HUES48 (cell line): Measurements from ENCODE around the gene MDH2.
"Not testable (repeated sequence)": the region's sequence is repeated elsewhere in the genome, so short reads cannot be mapped to it uniquely, and the experiment has no call there.

Experiments used
- H3K27ac ChIP-seq: one replicate; pipeline ENCODE4 v1.7.0; 2013; ENCODE audit warnings: low read depth, low read length, inconsistent platforms
- H3K27me3 ChIP-seq: 2 replicates; pipeline ENCODE4 v1.6.1; 2013; ENCODE audit warnings: mild to moderate bottlenecking, low read length; ENCODE audit not compliant: control insufficient read depth, insufficient read depth
- H3K36me3 ChIP-seq: 2 replicates; pipeline ENCODE4 v1.6.1; 2013; ENCODE audit warnings: low read length; ENCODE audit not compliant: control insufficient read depth, insufficient read depth
- H3K4me1 ChIP-seq: 2 replicates; pipeline ENCODE4 v1.6.1; 2013; ENCODE audit warnings: mild to moderate bottlenecking, low read length; ENCODE audit not compliant: control insufficient read depth, insufficient read depth
- H3K4me3 ChIP-seq: 2 replicates; pipeline ENCODE4 v1.5.1; 2013; ENCODE audit warnings: mild to moderate bottlenecking, low read depth, low read length
- H3K9ac ChIP-seq: 2 replicates; pipeline ENCODE4 v1.6.1; 2013; ENCODE audit warnings: mild to moderate bottlenecking, low read depth, low read length, moderate library complexity
- H3K9me3 ChIP-seq: 2 replicates; pipeline ENCODE4 v1.6.1; 2013; ENCODE audit warnings: low read length; ENCODE audit not compliant: control insufficient read depth, insufficient read depth

The MDH2 gene

GRCh38 chr7:76049295-76049694, 1.4 kb downstream of the MDH2 start:
- H3K36me3 ChIP-seq, result peaks cover 39% of the 10 kb centered on the region
- H3K27ac ChIP-seq, result peak overlapping the region; percentile 92
- no peaks in the 10 kb centered on the region for H3K9me3 ChIP-seq
- 0 out of 2 replicates have a peak overlapping the region, but pooled peaks have one; percentile 95 for H3K9ac ChIP-seq
- H3K4me3 ChIP-seq, result peak overlapping the region; percentile 99
- peaks cover 7% of the 10 kb centered on the region; the same call in 1 of the 2 replicates for H3K4me1 ChIP-seq
- no peaks in the 10 kb centered on the region for H3K27me3 ChIP-seq

- no peaks in the 10 kb centered on the region for H3K9me3 ChIP-seq
- peaks cover 52% of the 10 kb centered on the region for H3K36me3 ChIP-seq
- no peak overlapping the region for H3K4me3 ChIP-seq
- H3K9ac ChIP-seq, result no peak overlapping the region
- H3K4me1 ChIP-seq, result peaks cover 7% of the 10 kb centered on the region; the same call in 1 of the 2 replicates
- H3K27ac ChIP-seq, result no peak overlapping the region
- no peaks in the 10 kb centered on the region for H3K27me3 ChIP-seq
Measured at GRCh38 chr7:76050545-76050944, 2.6 kb downstream of the MDH2 start.

- Histone ChIP-seq H3K9me3 (no peaks in the 10 kb centered on the region), H3K4me1 (peaks cover 7% of the 10 kb centered on the region; the same call in 1 of the 2 replicates), H3K4me3 (no peak overlapping the region), H3K27me3 (no peaks in the 10 kb centered on the region), H3K36me3 (peaks cover 64% of the 10 kb centered on the region), H3K9ac (no peak overlapping the region), H3K27ac (no peak overlapping the region)
Measured at GRCh38 chr7:76051840-76052239, 3.9 kb downstream of the MDH2 start.

GRCh38 chr7:76052681-76053080, 4.8 kb downstream of the MDH2 start:
- H3K9ac ChIP-seq, result not testable (repeated sequence)

GRCh38 chr7:76053461-76053860, 5.6 kb downstream of the MDH2 start:
- Histone ChIP-seq H3K27me3 (no peaks in the 10 kb centered on the region), H3K4me1 (peaks cover 7% of the 10 kb centered on the region; the same call in 1 of the 2 replicates), H3K27ac (peak overlapping the region; percentile 64), H3K9me3 (no peaks in the 10 kb centered on the region), H3K9ac (no peak overlapping the region), H3K4me3 (no peak overlapping the region), H3K36me3 (peaks cover 80% of the 10 kb centered on the region)

More at GRCh38 chr7:76052681-76053080, 4.8 kb downstream of the MDH2 start:
- not testable (repeated sequence) for H3K27ac ChIP-seq, H3K4me1 ChIP-seq, H3K4me3 ChIP-seq, H3K27me3 ChIP-seq, H3K9me3 ChIP-seq
- peaks cover 72% of the 10 kb centered on the region for H3K36me3 ChIP-seq

GRCh38 chr7:76054123-76055120, 6.5 kb downstream of the MDH2 start:
- Histone ChIP-seq H3K9me3 (no peaks in the 10 kb centered on the region), H3K27ac (peak overlapping the region; percentile 64), H3K27me3 (no peaks in the 10 kb centered on the region), H3K4me1 (peaks cover 2% of the 10 kb centered on the region; the same call in 1 of the 2 replicates), H3K9ac (no peak overlapping the region), H3K4me3 (no peak overlapping the region), H3K36me3 (peaks cover 84% of the 10 kb centered on the region)

GRCh38 chr7:76056241-76056640, 8.3 kb downstream of the MDH2 start:
- Histone ChIP-seq H3K4me3 (no peak overlapping the region), H3K9ac (no peak overlapping the region), H3K9me3 (no peaks in the 10 kb centered on the region), H3K27ac (no peak overlapping the region), H3K4me1 (no peaks in the 10 kb centered on the region), H3K27me3 (no peaks in the 10 kb centered on the region), H3K36me3 (peaks cover 93% of the 10 kb centered on the region)

GRCh38 chr7:76057103-76057812, 9.4 kb downstream of the MDH2 start:
- no peaks in the 10 kb centered on the region for H3K4me1 ChIP-seq
- H3K9me3 ChIP-seq, result no peaks in the 10 kb centered on the region
- no peaks in the 10 kb centered on the region for H3K27me3 ChIP-seq
- H3K4me3 ChIP-seq, result no peak overlapping the region
- H3K9ac ChIP-seq, result no peak overlapping the region
- H3K27ac ChIP-seq, result no peak overlapping the region
- peaks cover 96% of the 10 kb centered on the region for H3K36me3 ChIP-seq

GRCh38 chr7:76057813-76058145, 9.9 kb downstream of the MDH2 start:
- Histone ChIP-seq H3K9ac (no peak overlapping the region), H3K36me3 (peaks cover 100% of the 10 kb centered on the region), H3K27ac (no peak overlapping the region), H3K4me1 (no peaks in the 10 kb centered on the region), H3K4me3 (no peak overlapping the region), H3K9me3 (no peaks in the 10 kb centered on the region), H3K27me3 (no peaks in the 10 kb centered on the region)

GRCh38 chr7:76058745-76059144, 10.8 kb downstream of the MDH2 start:
- not testable (repeated sequence) for H3K9ac ChIP-seq, H3K4me1 ChIP-seq, H3K27me3 ChIP-seq, H3K4me3 ChIP-seq, H3K27ac ChIP-seq, H3K9me3 ChIP-seq
- H3K36me3 ChIP-seq, result peaks cover 100% of the 10 kb centered on the region

- Histone ChIP-seq H3K9ac (no peak overlapping the region), H3K4me3 (no peak overlapping the region), H3K27ac (no peak overlapping the region), H3K27me3 (no peaks in the 10 kb centered on the region), H3K9me3 (no peaks in the 10 kb centered on the region), H3K36me3 (peaks cover 100% of the 10 kb centered on the region), H3K4me1 (no peaks in the 10 kb centered on the region)
Measured at GRCh38 chr7:76060842-76061241, 12.9 kb downstream of the MDH2 start.
